SK-N-SH (cell line): ENCODE results near the gene JAK1. TPM values are rescaled to one million over a fixed set of nuclear protein-coding genes. Genes with fewer than 3 reads are reported as not detected.

Experiments
- CTCF ChIA-PET: fragments of 300-600, 350-600 bp; formaldehyde crosslinking; extraction: SDS; loops from one replicate; lab custom pipeline; 2021; lab: Yijun Ruan, JAX
- POLR2A ChIA-PET: fragments of 350-600 bp; sonication (Branson Sonifier 250); formaldehyde crosslinking; extraction: SDS; loops from one replicate; lab custom pipeline; 2020; ENCODE audit warnings: antibody characterized with exemption, inconsistent platforms; lab: Yijun Ruan, JAX
- DNase-seq: peaks from one replicate; pipeline ENCODE4 v3.0.0; 2012
- H2AFZ ChIP-seq: fragments of 200-600 bp; sonication (generic); 2 replicates; pipeline ENCODE4 v1.8.1; 2016; ENCODE audit warnings: antibody characterized with exemption, mild to moderate bottlenecking, low read depth
- H3F3A ChIP-seq: fragments of 200-600 bp; sonication (generic); replicated peaks from 2 replicates; pipeline ENCODE3; 2016; ENCODE audit warnings: antibody characterized with exemption, mild to moderate bottlenecking; ENCODE audit not compliant: insufficient read depth
- H3K27ac ChIP-seq, 2 experiments: fragments of 200-500 bp in 1 of 2; fragments of 200-600 bp in 1 of 2; sonication (Bioruptor generic) in 1 of 2; sonication (generic), shearing (Covaris generic) in 1 of 2; 2 replicates each; pipeline versions ENCODE4 v1.5.1 to v1.6.1; 2014 to 2016; ENCODE audit warnings: low read depth in 2 of 2, inconsistent platforms in 1 of 2, low read length in 1 of 2, mild to moderate bottlenecking in 1 of 2, mixed read lengths in 1 of 2
- H3K27me3 ChIP-seq: fragments of 200-600 bp; sonication (generic), shearing (Covaris generic); 2 replicates; pipeline ENCODE4 v1.6.1; 2016; ENCODE audit warnings: mixed run types; ENCODE audit not compliant: insufficient read depth
- H3K36me3 ChIP-seq, 2 experiments: fragments of 200-500 bp in 1 of 2; fragments of 200-600 bp in 1 of 2; sonication (Bioruptor generic) in 1 of 2; sonication (generic) in 1 of 2; replicated peaks in 1 of 2; 2 replicates each; pipeline versions ENCODE3 to v1.5.1; 2014 to 2016; ENCODE audit warnings: low read length in 1 of 2, mild to moderate bottlenecking in 1 of 2; ENCODE audit not compliant: insufficient read depth in 2 of 2, control insufficient read depth in 1 of 2
- H3K4me1 ChIP-seq, 2 experiments: fragments of 200-500 bp in 1 of 2; fragments of 200-600 bp in 1 of 2; sonication (Bioruptor generic) in 1 of 2; sonication (generic), shearing (Covaris generic) in 1 of 2; 2 replicates each; pipeline versions ENCODE4 v1.5.1 to v1.6.1; 2014 to 2016; ENCODE audit warnings: low read depth in 1 of 2, low read length in 1 of 2, mixed run types in 1 of 2; ENCODE audit not compliant: insufficient read depth in 2 of 2, control insufficient read depth in 1 of 2
- H3K4me2 ChIP-seq: fragments of 200-600 bp; sonication (generic), shearing (Covaris generic); 2 replicates; pipeline ENCODE4 v1.6.1; 2017; ENCODE audit warnings: mixed run types
- H3K4me3 ChIP-seq, 2 experiments: fragments of 200-500 bp in 1 of 2; fragments of 200-600 bp in 1 of 2; sonication (Bioruptor generic) in 1 of 2; sonication (generic), shearing (Covaris generic) in 1 of 2; 2 replicates each; pipeline versions ENCODE4 v1.5.1 to v1.8.1; 2014 to 2016; ENCODE audit warnings: low read depth in 2 of 2, inconsistent platforms in 1 of 2, low read length in 1 of 2, mild to moderate bottlenecking in 1 of 2, mixed read lengths in 1 of 2, moderate library complexity in 1 of 2
- H3K79me2 ChIP-seq: fragments of 200-600 bp; sonication (generic); 2 replicates; pipeline ENCODE4 v1.8.1; 2017; ENCODE audit warnings: mild to moderate bottlenecking; ENCODE audit not compliant: insufficient read depth
- H3K9ac ChIP-seq: fragments of 200-600 bp; sonication (generic); 2 replicates; pipeline ENCODE4 v1.6.1; 2017; ENCODE audit warnings: mixed run types
- H3K9me2 ChIP-seq: fragments of 200-600 bp; sonication (generic); 2 replicates; pipeline ENCODE4 v1.6.1; 2017; ENCODE audit warnings: mixed run types
- H3K9me3 ChIP-seq: fragments of 200-600 bp; sonication (generic); 2 replicates; pipeline ENCODE4 v1.6.1; 2017; ENCODE audit warnings: mixed run types, mild to moderate bottlenecking, moderate library complexity
- H4K20me1 ChIP-seq: fragments of 200-600 bp; sonication (generic); 2 replicates; pipeline ENCODE4 v1.6.1; 2017; ENCODE audit warnings: mild to moderate bottlenecking, mixed run types; ENCODE audit not compliant: insufficient read depth
- CTCF ChIP-seq: fragments of 200-600 bp; sonication (generic); IDR thresholded peaks from 2 replicates; pipeline ENCODE4 v1.6.1; 2017; ENCODE audit warnings: antibody characterized with exemption, mild to moderate bottlenecking, moderate library complexity
- EP300 ChIP-seq, 2 experiments: IDR thresholded peaks; 2 replicates each; pipeline versions ENCODE4 v1.4.0 to v1.6.1; 2012; ENCODE audit warnings: borderline replicate concordance in 1 of 2, low read depth in 1 of 2, low read length in 1 of 2
- FOSL2 ChIP-seq: IDR thresholded peaks from 2 replicates; pipeline ENCODE4 v1.4.0; 2012; ENCODE audit warnings: low read depth, mild to moderate bottlenecking, moderate library complexity, borderline replicate concordance
- FOXM1 ChIP-seq: IDR thresholded peaks from 2 replicates; pipeline ENCODE4 v1.4.0; 2012; ENCODE audit warnings: low read depth, mild to moderate bottlenecking
- GABPA ChIP-seq: IDR thresholded peaks from 2 replicates; pipeline ENCODE4 v1.4.0; 2012; ENCODE audit warnings: low read depth, mild to moderate bottlenecking
- MXI1 ChIP-seq: IDR thresholded peaks from 2 replicates; pipeline ENCODE4 v1.6.1; 2012; ENCODE audit warnings: mild to moderate bottlenecking, low read depth, low read length, improper control_type of control experiment
- NRF1 ChIP-seq: IDR thresholded peaks from 2 replicates; pipeline ENCODE4 v1.6.1; 2012; ENCODE audit warnings: low read depth, mild to moderate bottlenecking, low read length
- POLR2AphosphoS5 ChIP-seq: IDR thresholded peaks from 2 replicates; pipeline ENCODE4 v1.6.1; 2012; ENCODE audit warnings: low read depth, low read length
- REST ChIP-seq: IDR thresholded peaks from 2 replicates; pipeline ENCODE4 v1.6.1; 2012; ENCODE audit warnings: mild to moderate bottlenecking, low read depth, low read length, moderate library complexity
- RFX5 ChIP-seq: IDR thresholded peaks from 2 replicates; pipeline ENCODE4 v1.6.1; 2012; ENCODE audit warnings: mild to moderate bottlenecking, improper control_type of control experiment, low read length
- SIN3A ChIP-seq: IDR thresholded peaks from 2 replicates; pipeline ENCODE4 v1.6.1; 2012; ENCODE audit warnings: low read depth, mild to moderate bottlenecking, low read length, moderate library complexity, borderline replicate concordance
- TEAD4 ChIP-seq: IDR thresholded peaks from 2 replicates; pipeline ENCODE4 v1.4.0; 2012; ENCODE audit warnings: mild to moderate bottlenecking, borderline replicate concordance; ENCODE audit not compliant: insufficient read depth
- USF2 ChIP-seq: fragments of 150-350 bp; IDR thresholded peaks from 2 replicates; pipeline ENCODE4 v1.6.1; 2017; ENCODE audit warnings: antibody characterized with exemption, low read length, low read depth, borderline replicate concordance
- WGBS: methylation state at CpG from one replicate; pipeline ENCODE4 v1.1.6; 2017; ENCODE audit warnings: low lambda C conversion rate; 5-methylcytosine and 5-hydroxymethylcytosine counted together
- polyA plus RNA-seq, 3 experiments: library from polyadenylated mRNA; depleted of rRNA; stranded (reverse); fragments of >200 nt; gene quantifications; 2 replicates each; pipeline ENCODE4 v1.2.3, GENCODE V29; 2012
- TF ChIP-seq, protein P1 (sequence below): IDR thresholded peaks from 2 replicates; pipeline ENCODE4 v1.4.0; 2012; ENCODE audit warnings: low read depth, borderline replicate concordance
- TF ChIP-seq, protein P2 (sequence below): IDR thresholded peaks from 2 replicates; pipeline ENCODE4; 2012
- TF ChIP-seq, protein P3 (sequence below): IDR thresholded peaks from 2 replicates; pipeline ENCODE4 v1.4.0; 2012; ENCODE audit warnings: low read depth, borderline replicate concordance

The JAK1 gene
- polyA plus RNA-seq, 1 of the 3 experiments (the other 2 are of a cell fraction): 47.5 TPM

DNA sequence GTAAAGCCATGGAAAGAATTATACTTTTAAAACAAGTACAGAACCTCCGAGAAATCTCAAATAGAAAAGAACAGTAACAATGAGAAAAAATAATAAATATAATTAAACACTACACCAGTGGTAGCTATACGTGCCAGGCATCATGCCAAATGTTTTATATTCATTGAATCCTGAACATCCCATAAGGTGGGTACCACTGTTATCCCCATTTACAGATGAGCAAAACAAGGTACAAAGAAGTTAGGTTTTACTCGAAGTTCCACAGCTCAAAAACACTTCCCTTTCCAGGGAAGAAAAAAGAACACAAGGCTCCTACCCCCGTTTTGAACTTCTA lies 33.4 kb downstream of the JAK1 start:
- H3K4me3 ChIP-seq: peak overlapping the region in 1 of 2 experiments; percentile 43; a peak in 2 of 4 replicates

More for the DNA sequence above, 33.4 kb downstream of the JAK1 start:
- 52% methylated on average over 4 of the region's 4 CpGs for WGBS
- Histone ChIP-seq H3K36me3 (no peaks in the 10 kb centered on the region), H3K79me2 (peaks cover 84% of the 10 kb centered on the region), H3K4me1 (peaks cover 15 to 33% of the 10 kb centered on the region in 2 experiments), H3F3A (peaks cover 41% of the 10 kb centered on the region), H2AFZ (no peak overlapping the region), H4K20me1 (peaks cover 10% of the 10 kb centered on the region; the same call in 1 of the 2 replicates), H3K9me2 (no peaks in the 10 kb centered on the region), H3K9me3 (no peaks in the 10 kb centered on the region), H3K4me2 (peak overlapping the region; percentile 73), H3K9ac (peak overlapping the region; percentile 63; the same call in 1 of the 2 replicates), H3K27ac (peak overlapping the region in 1 of 2 experiments; percentile 96; a peak in 3 of 4 replicates), H3K27me3 (no peaks in the 10 kb centered on the region)
- CTCF ChIA-PET: interaction anchor here (0.6 to 0.8 kb wide), 2 partner anchors 15 to 620 kb away, joined by 3 read pairs; no protein-coding TSS in a partner anchor
- POLR2A ChIA-PET: no interaction called here
- TF ChIP-seq MXI1: no peak
- no peak for TF ChIP-seq NRF1
- TF ChIP-seq USF2: no peak
- TF ChIP-seq EP300 (IDR thresholded peaks at IDR 0.05; ENCODE audit: borderline replicate concordance in 1 of 2, low read depth in 1 of 2, low read length in 1 of 2): no peak
- TF ChIP-seq, protein P1, sequence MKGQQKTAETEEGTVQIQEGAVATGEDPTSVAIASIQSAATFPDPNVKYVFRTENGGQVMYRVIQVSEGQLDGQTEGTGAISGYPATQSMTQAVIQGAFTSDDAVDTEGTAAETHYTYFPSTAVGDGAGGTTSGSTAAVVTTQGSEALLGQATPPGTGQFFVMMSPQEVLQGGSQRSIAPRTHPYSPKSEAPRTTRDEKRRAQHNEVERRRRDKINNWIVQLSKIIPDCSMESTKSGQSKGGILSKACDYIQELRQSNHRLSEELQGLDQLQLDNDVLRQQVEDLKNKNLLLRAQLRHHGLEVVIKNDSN: no peak
- TF ChIP-seq, protein P2, sequence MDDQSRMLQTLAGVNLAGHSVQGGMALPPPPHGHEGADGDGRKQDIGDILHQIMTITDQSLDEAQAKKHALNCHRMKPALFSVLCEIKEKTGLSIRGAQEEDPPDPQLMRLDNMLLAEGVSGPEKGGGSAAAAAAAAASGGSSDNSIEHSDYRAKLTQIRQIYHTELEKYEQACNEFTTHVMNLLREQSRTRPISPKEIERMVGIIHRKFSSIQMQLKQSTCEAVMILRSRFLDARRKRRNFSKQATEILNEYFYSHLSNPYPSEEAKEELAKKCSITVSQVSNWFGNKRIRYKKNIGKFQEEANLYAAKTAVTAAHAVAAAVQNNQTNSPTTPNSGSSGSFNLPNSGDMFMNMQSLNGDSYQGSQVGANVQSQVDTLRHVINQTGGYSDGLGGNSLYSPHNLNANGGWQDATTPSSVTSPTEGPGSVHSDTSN: no peak
- no peak for TF ChIP-seq CTCF
- TF ChIP-seq REST: no peak
- TF ChIP-seq FOXM1: no peak
- TF ChIP-seq, protein P3, sequence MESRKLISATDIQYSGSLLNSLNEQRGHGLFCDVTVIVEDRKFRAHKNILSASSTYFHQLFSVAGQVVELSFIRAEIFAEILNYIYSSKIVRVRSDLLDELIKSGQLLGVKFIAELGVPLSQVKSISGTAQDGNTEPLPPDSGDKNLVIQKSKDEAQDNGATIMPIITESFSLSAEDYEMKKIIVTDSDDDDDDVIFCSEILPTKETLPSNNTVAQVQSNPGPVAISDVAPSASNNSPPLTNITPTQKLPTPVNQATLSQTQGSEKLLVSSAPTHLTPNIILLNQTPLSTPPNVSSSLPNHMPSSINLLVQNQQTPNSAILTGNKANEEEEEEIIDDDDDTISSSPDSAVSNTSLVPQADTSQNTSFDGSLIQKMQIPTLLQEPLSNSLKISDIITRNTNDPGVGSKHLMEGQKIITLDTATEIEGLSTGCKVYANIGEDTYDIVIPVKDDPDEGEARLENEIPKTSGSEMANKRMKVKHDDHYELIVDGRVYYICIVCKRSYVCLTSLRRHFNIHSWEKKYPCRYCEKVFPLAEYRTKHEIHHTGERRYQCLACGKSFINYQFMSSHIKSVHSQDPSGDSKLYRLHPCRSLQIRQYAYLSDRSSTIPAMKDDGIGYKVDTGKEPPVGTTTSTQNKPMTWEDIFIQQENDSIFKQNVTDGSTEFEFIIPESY: no peak
- TF ChIP-seq GABPA: no peak
- no peak for TF ChIP-seq FOSL2
- no peak for TF ChIP-seq RFX5
- no peak for TF ChIP-seq TEAD4
- no peak for TF ChIP-seq POLR2AphosphoS5
- TF ChIP-seq SIN3A: no peak
- DNase-seq: no peak
